ENCODE measurements around the gene NFATC2. TPM values are rescaled to one million over a fixed set of nuclear protein-coding genes. Genes with fewer than 3 reads are reported as not detected.

The NFATC2 gene
- polyA plus RNA-seq, 1 of the 3 experiments (the other 2 are of a cell fraction): 0.36 TPM

GRCh38 chr20:51438136-51438535, 104.4 kb downstream of the NFATC2 start:
- CTCF ChIA-PET: interaction anchor here (1.0 kb wide), 1 partner anchor 15 kb away, joined by 3 read pairs; no protein-coding TSS in a partner anchor

More at GRCh38 chr20:51438136-51438535, 104.4 kb downstream of the NFATC2 start:
- Histone ChIP-seq H3K36me3 (replicated peaks in 1 of 2; ENCODE audit: control insufficient read depth in 1 of 2, insufficient read depth in 2 of 2, low read length in 1 of 2) (no peaks in the 10 kb centered on the region), H3K79me2 (ENCODE audit: insufficient read depth) (no peaks in the 10 kb centered on the region), H3K4me1 (ENCODE audit: control insufficient read depth in 1 of 2, insufficient read depth in 2 of 2, low read depth in 1 of 2, low read length in 1 of 2) (no peaks in the 10 kb centered on the region; a peak in 1 of 4 replicates), H3K27ac (ENCODE audit: low read depth in 2 of 2, low read length in 1 of 2) (no peak overlapping the region), H4K20me1 (ENCODE audit: insufficient read depth) (no peaks in the 10 kb centered on the region), H2AFZ (ENCODE audit: low read depth) (no peak overlapping the region), H3K27me3 (ENCODE audit: insufficient read depth) (no peaks in the 10 kb centered on the region), H3K9me3 (no peaks in the 10 kb centered on the region), H3K4me2 (no peak overlapping the region), H3K9me2 (no peaks in the 10 kb centered on the region), H3K9ac (no peak overlapping the region), H3K4me3 (ENCODE audit: low read depth in 2 of 2, low read length in 1 of 2) (no peak overlapping the region), H3F3A (replicated peaks; ENCODE audit: insufficient read depth) (no peaks in the 10 kb centered on the region)
- POLR2A ChIA-PET: no interaction called here
- WGBS (ENCODE audit: low lambda C conversion rate): 93% methylated on average over 2 of the region's 2 CpGs
- no peak for DNase-seq
- TF ChIP-seq YY1 (IDR thresholded peaks at IDR 0.05; ENCODE audit: low read depth): no peak
- TF ChIP-seq JUND (IDR thresholded peaks at IDR 0.05): no peak
- TF ChIP-seq TCF12 (IDR thresholded peaks at IDR 0.05): no peak
- no peak for TF ChIP-seq TEAD4 (IDR thresholded peaks at IDR 0.05; ENCODE audit: borderline replicate concordance, insufficient read depth)
- no peak for TF ChIP-seq RAD21 (IDR thresholded peaks at IDR 0.05; ENCODE audit: low read length)
- no peak for TF ChIP-seq CTCF (IDR thresholded peaks at IDR 0.05)
- no peak for TF ChIP-seq USF1 (IDR thresholded peaks at IDR 0.05; ENCODE audit: borderline replicate concordance, low read depth)
- TF ChIP-seq IRF3 (IDR thresholded peaks at IDR 0.05; ENCODE audit: low read depth, low read length): no peak
- no peak for TF ChIP-seq TAF1 (IDR thresholded peaks at IDR 0.05; ENCODE audit: borderline replicate concordance, low read depth, low read length)
- TF ChIP-seq FOXJ3 (CRISPR knock-in tag; IDR thresholded peaks at IDR 0.05): no peak
- TF ChIP-seq USF2 (IDR thresholded peaks at IDR 0.05; ENCODE audit: borderline replicate concordance, low read depth, low read length): no peak
- TF ChIP-seq ELF1 (IDR thresholded peaks at IDR 0.05): no peak
- TF ChIP-seq NFIC (IDR thresholded peaks at IDR 0.05; ENCODE audit: borderline replicate concordance): no peak
- no peak for TF ChIP-seq MXI1 (IDR thresholded peaks at IDR 0.05; ENCODE audit: low read depth, low read length)
- TF ChIP-seq REST (IDR thresholded peaks at IDR 0.05; ENCODE audit: low read depth, low read length): no peak
